Subcutaneous abdominal adipose tissue (tissue), 5 donors: ENCODE data around the gene PMS1.

Experiments used
- H3K27ac ChIP-seq: one replicate; pipeline ENCODE4 v1.7.0; 2013; ENCODE audit warnings: low read depth, mild to moderate bottlenecking, inconsistent platforms, low read length, moderate library complexity
- H3K27me3 ChIP-seq, 5 donors: one replicate each; pipeline ENCODE4 v1.7.0; 2013; ENCODE audit warnings: low read length in 5 of 5, inconsistent platforms in 1 of 5; ENCODE audit not compliant: control insufficient read depth in 5 of 5, insufficient read depth in 4 of 5
- H3K36me3 ChIP-seq, 5 donors: one replicate each; pipeline ENCODE4 v1.7.0; 2013; ENCODE audit warnings: low read length in 5 of 5; ENCODE audit not compliant: control insufficient read depth in 5 of 5, insufficient read depth in 5 of 5
- H3K4me1 ChIP-seq, 5 donors: one replicate each; pipeline ENCODE4 v1.7.0; 2013; ENCODE audit warnings: low read length in 5 of 5, mild to moderate bottlenecking in 3 of 5, moderate library complexity in 1 of 5; ENCODE audit not compliant: control insufficient read depth in 5 of 5, insufficient read depth in 5 of 5
- H3K4me3 ChIP-seq, 5 donors: one replicate each; pipeline ENCODE4 v1.7.0; 2013; ENCODE audit warnings: low read length in 5 of 5, low read depth in 1 of 5
- H3K9ac ChIP-seq, 5 donors: one replicate each; pipeline ENCODE4 v1.7.0; 2013; ENCODE audit warnings: low read length in 5 of 5, mild to moderate bottlenecking in 4 of 5, moderate library complexity in 3 of 5
- H3K9me3 ChIP-seq, 5 donors: one replicate each; pipeline ENCODE4 v1.7.0; 2013; ENCODE audit warnings: low read length in 5 of 5; ENCODE audit not compliant: control insufficient read depth in 5 of 5
- donor health status: healthy.
- donor health status: healthy.
- donor health status: healthy.
- donor health status: healthy.
- donor health status: healthy.

The PMS1 gene

GRCh38 chr2:189858291-189858690 is 74.0 kb downstream of the PMS1 start:
- Histone ChIP-seq H3K4me1 (no peaks in the 10 kb centered on the region), H3K27ac (no peak overlapping the region), H3K27me3 (no peaks in the 10 kb centered on the region), H3K36me3 (peaks cover 0 to 6% (median 5%) of the 10 kb centered on the region in 5 donors), H3K4me3 (no peak overlapping the region), H3K9ac (no peak overlapping the region), H3K9me3 (no peaks in the 10 kb centered on the region)

GRCh38 chr2:189860161-189860560 is 75.9 kb downstream of the PMS1 start:
- no peak overlapping the region for H3K4me3 ChIP-seq
- H3K27me3 ChIP-seq = no peaks in the 10 kb centered on the region
- no peak overlapping the region for H3K9ac ChIP-seq
- no peaks in the 10 kb centered on the region for H3K9me3 ChIP-seq
- no peaks in the 10 kb centered on the region for H3K4me1 ChIP-seq
- peaks cover 0 to 5% (median 3%) of the 10 kb centered on the region in 5 donors for H3K36me3 ChIP-seq
- H3K27ac ChIP-seq = no peak overlapping the region

GRCh38 chr2:189862751-189863150 is 78.5 kb downstream of the PMS1 start:
- H3K27ac ChIP-seq = no peak overlapping the region
- no peaks in the 10 kb centered on the region for H3K27me3 ChIP-seq
- H3K36me3 ChIP-seq = peaks cover 0 to 6% (median 3%) of the 10 kb centered on the region in 5 donors
- peaks cover 0 to 6% (median 4%) of the 10 kb centered on the region in 5 donors for H3K4me1 ChIP-seq
- H3K9ac ChIP-seq = no peak overlapping the region
- H3K9me3 ChIP-seq = no peaks in the 10 kb centered on the region
- no peak overlapping the region for H3K4me3 ChIP-seq

DNA sequence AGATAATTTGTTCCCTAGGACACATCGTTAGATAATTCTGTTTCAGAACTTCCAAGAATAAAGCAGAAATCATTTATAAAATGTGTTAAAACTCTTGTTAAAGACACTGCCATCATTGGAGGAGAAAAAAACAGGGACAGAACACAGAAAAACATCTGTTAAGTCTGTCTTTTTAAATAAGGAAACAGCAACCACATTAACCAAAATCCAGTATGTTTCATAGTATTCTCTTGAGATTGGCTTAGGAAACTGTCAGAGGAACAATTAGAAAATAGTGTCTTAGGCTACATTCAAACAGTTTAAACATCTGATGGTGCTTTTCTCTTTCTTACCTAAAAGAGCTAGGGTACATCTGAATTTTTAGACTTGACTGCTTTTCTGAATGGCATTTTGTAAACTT is 81.6 kb downstream of the PMS1 start:
- Histone ChIP-seq H3K9me3 (no peaks in the 10 kb centered on the region), H3K27ac (no peak overlapping the region), H3K36me3 (peaks cover 0 to 6% (median 5%) of the 10 kb centered on the region in 5 donors), H3K4me3 (no peak overlapping the region), H3K4me1 (peaks cover 0 to 19% (median 14%) of the 10 kb centered on the region in 5 donors), H3K27me3 (no peaks in the 10 kb centered on the region), H3K9ac (no peak overlapping the region)

DNA sequence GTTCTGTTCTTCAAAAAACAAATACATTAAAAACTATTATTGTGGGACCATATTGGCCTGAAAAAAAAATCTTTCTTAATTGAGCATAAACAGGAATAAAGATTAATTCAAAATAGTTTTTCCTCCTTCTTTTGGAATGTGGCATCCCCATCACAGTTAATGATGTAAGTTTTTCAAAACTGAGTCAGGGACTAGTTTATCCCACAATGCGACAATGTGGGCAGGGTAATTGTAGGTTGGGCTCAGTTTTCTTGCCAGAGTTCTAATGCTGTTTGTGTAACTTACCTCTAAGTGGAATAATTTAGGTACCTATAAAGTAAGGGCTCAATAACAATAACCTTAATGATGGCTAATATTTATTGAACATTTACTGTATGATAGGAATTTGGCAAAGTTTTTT is 82.0 kb downstream of the PMS1 start:
- Histone ChIP-seq H3K36me3 (peaks cover 0 to 6% (median 5%) of the 10 kb centered on the region in 5 donors), H3K9ac (no peak overlapping the region), H3K9me3 (no peaks in the 10 kb centered on the region), H3K4me1 (peaks cover 0 to 23% (median 18%) of the 10 kb centered on the region in 5 donors), H3K27ac (no peak overlapping the region), H3K4me3 (no peak overlapping the region), H3K27me3 (no peaks in the 10 kb centered on the region)

GRCh38 chr2:189868896-189869295 is 84.6 kb downstream of the PMS1 start:
- Histone ChIP-seq H3K9me3 (no peaks in the 10 kb centered on the region), H3K36me3 (peaks cover 2 to 6% (median 4%) of the 10 kb centered on the region in 5 donors), H3K4me1 (peaks cover 0 to 30% (median 22%) of the 10 kb centered on the region in 5 donors), H3K27me3 (no peaks in the 10 kb centered on the region), H3K9ac (no peak overlapping the region), H3K4me3 (no peak overlapping the region), H3K27ac (no peak overlapping the region)

DNA sequence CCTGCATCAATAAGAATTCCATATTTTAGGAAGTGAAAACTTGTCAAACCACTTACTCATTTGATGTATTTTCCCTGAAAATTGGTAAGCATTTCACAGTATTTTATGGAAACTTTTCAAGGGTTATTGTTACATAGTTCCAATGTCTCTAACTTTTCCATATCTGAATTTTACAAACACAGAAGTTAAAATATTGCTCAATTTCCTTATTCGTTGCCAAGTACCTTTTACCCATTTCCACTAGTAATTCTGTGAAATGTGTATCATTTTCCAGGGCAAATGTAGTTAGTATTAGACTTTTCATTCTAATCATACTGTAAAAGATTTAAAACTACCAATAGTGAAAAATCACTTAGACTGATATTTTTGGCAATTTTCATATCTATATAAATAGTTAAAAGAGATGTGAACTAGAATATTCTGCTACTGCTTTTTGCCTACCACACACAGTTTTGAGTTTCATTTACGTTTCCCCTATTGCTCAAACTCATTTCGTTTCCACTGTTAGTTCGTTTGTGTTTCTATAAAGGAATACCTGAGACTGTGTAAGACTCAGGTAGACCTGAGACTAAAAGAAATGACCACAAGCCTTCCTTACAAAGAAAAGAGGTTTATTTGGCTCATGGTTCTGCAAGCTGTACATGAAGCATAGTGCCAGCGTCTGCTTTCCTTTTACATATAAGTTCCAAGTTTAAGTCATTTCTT is 86.3 kb downstream of the PMS1 start:
- H3K4me1 ChIP-seq = peaks cover 0 to 30% (median 22%) of the 10 kb centered on the region in 5 donors
- no peaks in the 10 kb centered on the region for H3K9me3 ChIP-seq
- peaks cover 0 to 7% (median 6%) of the 10 kb centered on the region in 5 donors for H3K36me3 ChIP-seq
- H3K27ac ChIP-seq = peak overlapping the region; percentile 64
- H3K9ac ChIP-seq = peak overlapping the region in 2 of 5 donors; percentile 42 to 52
- peak overlapping the region in 2 of 5 donors; percentile 12 to 23 for H3K4me3 ChIP-seq
- H3K27me3 ChIP-seq = no peaks in the 10 kb centered on the region

DNA sequence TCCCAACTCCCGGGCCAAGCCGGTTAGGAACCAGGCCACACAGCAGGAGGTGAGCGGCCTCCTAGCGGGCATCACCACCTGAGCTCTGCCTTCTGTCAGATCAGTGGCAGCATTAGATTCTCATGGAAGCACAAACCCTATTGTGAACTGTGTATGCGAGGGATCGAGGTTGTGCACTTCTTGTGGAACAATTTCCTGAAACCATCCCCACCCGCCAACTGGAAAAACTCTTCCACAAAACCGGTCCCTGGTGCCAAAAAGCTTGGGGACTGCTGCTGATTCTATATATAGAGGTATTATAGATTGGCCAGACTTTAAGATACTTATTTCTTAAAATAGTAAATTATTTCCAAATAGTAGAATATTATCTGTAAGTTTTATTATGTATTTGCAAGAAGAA is 89.4 kb downstream of the PMS1 start:
- Histone ChIP-seq H3K9me3 (no peaks in the 10 kb centered on the region), H3K9ac (no peak overlapping the region), H3K27me3 (no peaks in the 10 kb centered on the region), H3K36me3 (peaks cover 0 to 9% (median 4%) of the 10 kb centered on the region in 5 donors), H3K4me1 (peaks cover 0 to 25% (median 19%) of the 10 kb centered on the region in 5 donors), H3K27ac (no peak overlapping the region), H3K4me3 (no peak overlapping the region)

- Histone ChIP-seq H3K9ac (no peak overlapping the region), H3K27me3 (no peaks in the 10 kb centered on the region), H3K4me3 (no peak overlapping the region), H3K4me1 (peaks cover 0 to 20% (median 19%) of the 10 kb centered on the region in 5 donors), H3K27ac (no peak overlapping the region), H3K36me3 (peaks cover 0 to 9% (median 4%) of the 10 kb centered on the region in 5 donors), H3K9me3 (no peaks in the 10 kb centered on the region)
These were observed 90.5 kb downstream of the PMS1 start for GRCh38 chr2:189874586-189875320.

- H3K9ac ChIP-seq = no peak overlapping the region
- no peak overlapping the region for H3K27ac ChIP-seq
- no peaks in the 10 kb centered on the region for H3K27me3 ChIP-seq
- H3K4me1 ChIP-seq = peaks cover 0 to 7% (median 5%) of the 10 kb centered on the region in 5 donors
- H3K9me3 ChIP-seq = no peaks in the 10 kb centered on the region
- H3K36me3 ChIP-seq = peaks cover 0 to 9% (median 4%) of the 10 kb centered on the region in 5 donors
- no peak overlapping the region for H3K4me3 ChIP-seq
These were observed 92.0 kb downstream of the PMS1 start for GRCh38 chr2:189876271-189876670.
